ENCODE measurements around the gene FBXL16. TPM values are rescaled to one million over a fixed set of nuclear protein-coding genes. Genes with fewer than 3 reads are reported as not detected.
A peak's percentile ranks its signal among the peaks of the same experiment; 100 is the strongest.

Gene FBXL16
- total and polyA plus RNA-seq, 9 of the 15 experiments (the other 6 are each of a cell fraction or from before 2014, with no cell fraction given): 0.21 to 8.2 (median 1.7) TPM

DNA sequence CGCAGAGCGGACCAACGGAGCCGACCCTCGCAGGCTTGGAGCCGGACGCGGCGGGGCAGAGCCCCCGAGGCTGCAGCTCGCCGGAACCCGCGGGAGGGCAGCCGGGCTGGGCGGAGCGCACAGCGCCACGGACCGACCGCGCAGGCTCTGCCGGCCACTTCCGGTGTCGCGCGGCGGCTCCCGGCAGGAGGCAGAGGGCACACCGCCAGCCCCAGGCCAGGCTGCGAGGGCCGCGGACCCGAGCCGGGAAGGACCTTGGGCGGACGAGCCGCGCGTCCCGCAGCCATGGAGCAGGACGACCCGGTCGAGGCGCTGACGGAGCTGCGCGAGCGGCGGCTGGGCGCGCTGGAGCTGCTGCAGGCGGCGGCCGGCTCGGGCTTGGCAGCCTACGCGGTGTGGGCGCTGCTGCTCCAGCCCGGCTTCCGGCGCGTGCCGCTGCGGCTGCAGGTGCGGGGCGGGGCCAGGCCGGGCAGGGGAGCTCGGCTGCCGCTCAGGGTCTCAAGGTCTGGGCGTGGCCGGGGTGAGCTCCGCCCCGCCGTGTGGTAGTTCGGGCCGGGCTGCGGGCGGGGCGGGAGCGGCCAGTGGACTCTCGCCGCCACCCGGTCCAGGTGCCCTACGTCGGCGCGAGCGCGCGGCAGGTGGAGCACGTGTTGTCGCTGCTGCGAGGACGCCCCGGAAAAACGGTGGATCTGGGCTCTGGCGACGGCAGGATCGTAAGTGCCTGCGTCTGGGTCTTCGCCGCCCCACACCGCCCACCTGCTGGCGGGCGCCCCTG lies 15.6 kb upstream of the FBXL16 start, which contains the start of gene ANTKMT (continued):
- TF ChIP-seq, protein P1, sequence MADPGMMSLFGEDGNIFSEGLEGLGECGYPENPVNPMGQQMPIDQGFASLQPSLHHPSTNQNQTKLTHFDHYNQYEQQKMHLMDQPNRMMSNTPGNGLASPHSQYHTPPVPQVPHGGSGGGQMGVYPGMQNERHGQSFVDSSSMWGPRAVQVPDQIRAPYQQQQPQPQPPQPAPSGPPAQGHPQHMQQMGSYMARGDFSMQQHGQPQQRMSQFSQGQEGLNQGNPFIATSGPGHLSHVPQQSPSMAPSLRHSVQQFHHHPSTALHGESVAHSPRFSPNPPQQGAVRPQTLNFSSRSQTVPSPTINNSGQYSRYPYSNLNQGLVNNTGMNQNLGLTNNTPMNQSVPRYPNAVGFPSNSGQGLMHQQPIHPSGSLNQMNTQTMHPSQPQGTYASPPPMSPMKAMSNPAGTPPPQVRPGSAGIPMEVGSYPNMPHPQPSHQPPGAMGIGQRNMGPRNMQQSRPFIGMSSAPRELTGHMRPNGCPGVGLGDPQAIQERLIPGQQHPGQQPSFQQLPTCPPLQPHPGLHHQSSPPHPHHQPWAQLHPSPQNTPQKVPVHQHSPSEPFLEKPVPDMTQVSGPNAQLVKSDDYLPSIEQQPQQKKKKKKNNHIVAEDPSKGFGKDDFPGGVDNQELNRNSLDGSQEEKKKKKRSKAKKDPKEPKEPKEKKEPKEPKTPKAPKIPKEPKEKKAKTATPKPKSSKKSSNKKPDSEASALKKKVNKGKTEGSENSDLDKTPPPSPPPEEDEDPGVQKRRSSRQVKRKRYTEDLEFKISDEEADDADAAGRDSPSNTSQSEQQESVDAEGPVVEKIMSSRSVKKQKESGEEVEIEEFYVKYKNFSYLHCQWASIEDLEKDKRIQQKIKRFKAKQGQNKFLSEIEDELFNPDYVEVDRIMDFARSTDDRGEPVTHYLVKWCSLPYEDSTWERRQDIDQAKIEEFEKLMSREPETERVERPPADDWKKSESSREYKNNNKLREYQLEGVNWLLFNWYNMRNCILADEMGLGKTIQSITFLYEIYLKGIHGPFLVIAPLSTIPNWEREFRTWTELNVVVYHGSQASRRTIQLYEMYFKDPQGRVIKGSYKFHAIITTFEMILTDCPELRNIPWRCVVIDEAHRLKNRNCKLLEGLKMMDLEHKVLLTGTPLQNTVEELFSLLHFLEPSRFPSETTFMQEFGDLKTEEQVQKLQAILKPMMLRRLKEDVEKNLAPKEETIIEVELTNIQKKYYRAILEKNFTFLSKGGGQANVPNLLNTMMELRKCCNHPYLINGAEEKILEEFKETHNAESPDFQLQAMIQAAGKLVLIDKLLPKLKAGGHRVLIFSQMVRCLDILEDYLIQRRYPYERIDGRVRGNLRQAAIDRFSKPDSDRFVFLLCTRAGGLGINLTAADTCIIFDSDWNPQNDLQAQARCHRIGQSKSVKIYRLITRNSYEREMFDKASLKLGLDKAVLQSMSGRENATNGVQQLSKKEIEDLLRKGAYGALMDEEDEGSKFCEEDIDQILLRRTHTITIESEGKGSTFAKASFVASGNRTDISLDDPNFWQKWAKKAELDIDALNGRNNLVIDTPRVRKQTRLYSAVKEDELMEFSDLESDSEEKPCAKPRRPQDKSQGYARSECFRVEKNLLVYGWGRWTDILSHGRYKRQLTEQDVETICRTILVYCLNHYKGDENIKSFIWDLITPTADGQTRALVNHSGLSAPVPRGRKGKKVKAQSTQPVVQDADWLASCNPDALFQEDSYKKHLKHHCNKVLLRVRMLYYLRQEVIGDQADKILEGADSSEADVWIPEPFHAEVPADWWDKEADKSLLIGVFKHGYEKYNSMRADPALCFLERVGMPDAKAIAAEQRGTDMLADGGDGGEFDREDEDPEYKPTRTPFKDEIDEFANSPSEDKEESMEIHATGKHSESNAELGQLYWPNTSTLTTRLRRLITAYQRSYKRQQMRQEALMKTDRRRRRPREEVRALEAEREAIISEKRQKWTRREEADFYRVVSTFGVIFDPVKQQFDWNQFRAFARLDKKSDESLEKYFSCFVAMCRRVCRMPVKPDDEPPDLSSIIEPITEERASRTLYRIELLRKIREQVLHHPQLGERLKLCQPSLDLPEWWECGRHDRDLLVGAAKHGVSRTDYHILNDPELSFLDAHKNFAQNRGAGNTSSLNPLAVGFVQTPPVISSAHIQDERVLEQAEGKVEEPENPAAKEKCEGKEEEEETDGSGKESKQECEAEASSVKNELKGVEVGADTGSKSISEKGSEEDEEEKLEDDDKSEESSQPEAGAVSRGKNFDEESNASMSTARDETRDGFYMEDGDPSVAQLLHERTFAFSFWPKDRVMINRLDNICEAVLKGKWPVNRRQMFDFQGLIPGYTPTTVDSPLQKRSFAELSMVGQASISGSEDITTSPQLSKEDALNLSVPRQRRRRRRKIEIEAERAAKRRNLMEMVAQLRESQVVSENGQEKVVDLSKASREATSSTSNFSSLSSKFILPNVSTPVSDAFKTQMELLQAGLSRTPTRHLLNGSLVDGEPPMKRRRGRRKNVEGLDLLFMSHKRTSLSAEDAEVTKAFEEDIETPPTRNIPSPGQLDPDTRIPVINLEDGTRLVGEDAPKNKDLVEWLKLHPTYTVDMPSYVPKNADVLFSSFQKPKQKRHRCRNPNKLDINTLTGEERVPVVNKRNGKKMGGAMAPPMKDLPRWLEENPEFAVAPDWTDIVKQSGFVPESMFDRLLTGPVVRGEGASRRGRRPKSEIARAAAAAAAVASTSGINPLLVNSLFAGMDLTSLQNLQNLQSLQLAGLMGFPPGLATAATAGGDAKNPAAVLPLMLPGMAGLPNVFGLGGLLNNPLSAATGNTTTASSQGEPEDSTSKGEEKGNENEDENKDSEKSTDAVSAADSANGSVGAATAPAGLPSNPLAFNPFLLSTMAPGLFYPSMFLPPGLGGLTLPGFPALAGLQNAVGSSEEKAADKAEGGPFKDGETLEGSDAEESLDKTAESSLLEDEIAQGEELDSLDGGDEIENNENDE (IDR thresholded peaks at IDR 0.05; ENCODE audit: low read depth, low read length): no peak
- TF ChIP-seq ZKSCAN3 (CRISPR knock-in tag; IDR thresholded peaks at IDR 0.05) (no peak), SIN3B (IDR thresholded peaks at IDR 0.05; ENCODE audit: low read depth) (peak; percentile 99), RBM39 (optimal IDR thresholded peaks at IDR 0.05; ENCODE audit: low read depth, low read length) (no peak), CEBPG (CRISPR knock-in tag; IDR thresholded peaks at IDR 0.05) (no peak), CEBPG (tag; conservative IDR thresholded peaks at IDR 0.05 in 1 of 2, IDR thresholded peaks at IDR 0.05 in 1 of 2) (no peak), EGR1 (conservative IDR thresholded peaks at IDR 0.05) (0 out of 2 replicates have a peak, but pooled peaks have one; percentile 23), SRSF9 (IDR thresholded peaks at IDR 0.05; ENCODE audit: borderline replicate concordance, low read depth, low read length) (no peak)
- TF ChIP-seq, protein P2, sequence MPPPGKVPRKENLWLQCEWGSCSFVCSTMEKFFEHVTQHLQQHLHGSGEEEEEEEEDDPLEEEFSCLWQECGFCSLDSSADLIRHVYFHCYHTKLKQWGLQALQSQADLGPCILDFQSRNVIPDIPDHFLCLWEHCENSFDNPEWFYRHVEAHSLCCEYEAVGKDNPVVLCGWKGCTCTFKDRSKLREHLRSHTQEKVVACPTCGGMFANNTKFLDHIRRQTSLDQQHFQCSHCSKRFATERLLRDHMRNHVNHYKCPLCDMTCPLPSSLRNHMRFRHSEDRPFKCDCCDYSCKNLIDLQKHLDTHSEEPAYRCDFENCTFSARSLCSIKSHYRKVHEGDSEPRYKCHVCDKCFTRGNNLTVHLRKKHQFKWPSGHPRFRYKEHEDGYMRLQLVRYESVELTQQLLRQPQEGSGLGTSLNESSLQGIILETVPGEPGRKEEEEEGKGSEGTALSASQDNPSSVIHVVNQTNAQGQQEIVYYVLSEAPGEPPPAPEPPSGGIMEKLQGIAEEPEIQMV (tag; conservative IDR thresholded peaks at IDR 0.05; ENCODE audit: low read depth): no peak
- TF ChIP-seq, protein P3, sequence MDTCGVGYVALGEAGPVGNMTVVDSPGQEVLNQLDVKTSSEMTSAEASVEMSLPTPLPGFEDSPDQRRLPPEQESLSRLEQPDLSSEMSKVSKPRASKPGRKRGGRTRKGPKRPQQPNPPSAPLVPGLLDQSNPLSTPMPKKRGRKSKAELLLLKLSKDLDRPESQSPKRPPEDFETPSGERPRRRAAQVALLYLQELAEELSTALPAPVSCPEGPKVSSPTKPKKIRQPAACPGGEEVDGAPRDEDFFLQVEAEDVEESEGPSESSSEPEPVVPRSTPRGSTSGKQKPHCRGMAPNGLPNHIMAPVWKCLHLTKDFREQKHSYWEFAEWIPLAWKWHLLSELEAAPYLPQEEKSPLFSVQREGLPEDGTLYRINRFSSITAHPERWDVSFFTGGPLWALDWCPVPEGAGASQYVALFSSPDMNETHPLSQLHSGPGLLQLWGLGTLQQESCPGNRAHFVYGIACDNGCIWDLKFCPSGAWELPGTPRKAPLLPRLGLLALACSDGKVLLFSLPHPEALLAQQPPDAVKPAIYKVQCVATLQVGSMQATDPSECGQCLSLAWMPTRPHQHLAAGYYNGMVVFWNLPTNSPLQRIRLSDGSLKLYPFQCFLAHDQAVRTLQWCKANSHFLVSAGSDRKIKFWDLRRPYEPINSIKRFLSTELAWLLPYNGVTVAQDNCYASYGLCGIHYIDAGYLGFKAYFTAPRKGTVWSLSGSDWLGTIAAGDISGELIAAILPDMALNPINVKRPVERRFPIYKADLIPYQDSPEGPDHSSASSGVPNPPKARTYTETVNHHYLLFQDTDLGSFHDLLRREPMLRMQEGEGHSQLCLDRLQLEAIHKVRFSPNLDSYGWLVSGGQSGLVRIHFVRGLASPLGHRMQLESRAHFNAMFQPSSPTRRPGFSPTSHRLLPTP (IDR thresholded peaks at IDR 0.05; ENCODE audit: borderline replicate concordance, extremely low read depth, insufficient read length): no peak

Measured in K562 (cell line).